Nephron (organoid): Measurements from ENCODE around the gene SURF4.

Source experiments
- H3K27ac Mint-ChIP-seq, 3 experiments: 2 replicates each; pipeline ENCODE4 v1.8.0; 2020; ENCODE audit warnings: mixed read lengths in 3 of 3, mild to moderate bottlenecking in 2 of 3, moderate library complexity in 1 of 3
- H3K27me3 Mint-ChIP-seq: 2 replicates; pipeline ENCODE4 v1.8.0; 2021; ENCODE audit warnings: low read depth, mild to moderate bottlenecking, moderate library complexity, mixed read lengths
- H3K36me3 Mint-ChIP-seq: 2 replicates; pipeline ENCODE4 v1.8.0; 2020; ENCODE audit warnings: low read depth, mixed read lengths
- H3K4me1 Mint-ChIP-seq: 2 replicates; pipeline ENCODE4 v1.8.0; 2020; ENCODE audit warnings: mixed read lengths
- H3K4me3 Mint-ChIP-seq, 3 experiments: 2 replicates each; pipeline ENCODE4 v1.8.0; 2020; ENCODE audit warnings: mild to moderate bottlenecking in 3 of 3, mixed read lengths in 3 of 3, moderate library complexity in 2 of 3
- H3K9me3 Mint-ChIP-seq: 2 replicates; pipeline ENCODE4 v1.8.0; 2020; ENCODE audit warnings: mixed read lengths
- TF ChIP-seq, protein P1 (sequence below), 3 experiments: fragments of 200-600 bp; sonication (generic); IDR thresholded peaks; one replicate each; pipeline ENCODE4 v1.5.0; 2021; ENCODE audit warnings: antibody characterized with exemption in 3 of 3; ENCODE audit not compliant: unreplicated experiment in 3 of 3

SURF4 gene

DNA sequence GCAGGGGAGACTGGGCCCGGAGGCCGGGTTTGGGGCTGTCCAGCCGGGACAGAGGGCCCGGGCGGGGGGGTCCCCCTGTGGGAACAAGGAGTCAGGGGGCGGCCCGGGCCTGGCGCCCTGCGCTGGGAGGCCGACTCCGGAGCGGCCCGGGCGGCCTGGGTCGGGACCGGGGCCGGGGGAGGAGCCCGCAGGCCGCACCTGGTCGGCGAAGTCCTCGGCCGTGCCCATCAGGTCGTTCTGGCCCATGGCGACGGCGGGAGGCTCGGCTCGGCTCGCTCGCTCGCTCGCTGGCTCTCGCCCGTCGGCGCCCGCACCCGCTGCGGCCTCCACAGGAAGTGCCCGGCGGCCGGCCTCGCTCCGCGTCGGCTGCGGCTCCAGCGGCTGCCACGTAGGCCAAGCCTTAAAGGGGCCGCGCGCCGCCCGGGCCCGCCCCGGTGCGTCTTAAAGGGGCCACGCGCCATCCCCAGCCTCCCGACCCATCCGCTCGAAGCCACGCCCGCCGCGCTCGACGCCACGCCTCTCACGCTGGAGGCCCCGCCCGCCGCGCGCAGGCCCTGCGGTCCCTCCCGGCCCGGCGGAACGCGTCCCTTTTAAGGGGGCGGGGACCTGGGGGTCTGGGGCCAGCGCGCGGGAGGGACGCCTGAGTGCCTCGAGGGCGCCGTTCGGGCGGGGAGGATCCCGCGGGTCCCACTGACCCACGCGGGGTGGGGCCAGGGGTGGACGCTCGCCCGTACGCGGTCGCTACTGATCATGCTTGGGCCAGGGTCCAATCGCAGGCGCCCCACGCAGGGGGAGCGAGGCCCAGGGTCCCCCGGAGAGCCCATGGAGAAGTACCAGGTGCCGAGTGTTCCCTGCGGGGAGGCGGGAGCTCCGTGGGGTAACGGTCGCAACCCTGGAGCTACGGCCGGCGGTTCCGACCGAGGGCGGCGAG is at the start of gene SURF4, which contains the start of gene STKLD1:
TSS of gene SURF4 (minus strand) at position 337 of the 931 bp plus-strand sequence. CDS start at position 246, 91 bp downstream.
TSS of gene STKLD1 (plus strand) at position 643 of the 931 bp plus-strand sequence. CDS start at position 751, 108 bp downstream.
- Mint-ChIP-seq H3K27ac (peak within 1 kb of the TSS; percentile 91 to 99 (median 98)), H3K9me3 (no peaks in the 10 kb centered on the region), H3K4me3 (peak within 1 kb of the TSS; percentile 98 to 100 (median 99)), H3K27me3 (no peaks in the 10 kb centered on the region), H3K4me1 (peaks cover 28% of the 10 kb centered on the region), H3K36me3 (peaks cover 11% of the 10 kb centered on the region)
- TF ChIP-seq, protein P1, sequence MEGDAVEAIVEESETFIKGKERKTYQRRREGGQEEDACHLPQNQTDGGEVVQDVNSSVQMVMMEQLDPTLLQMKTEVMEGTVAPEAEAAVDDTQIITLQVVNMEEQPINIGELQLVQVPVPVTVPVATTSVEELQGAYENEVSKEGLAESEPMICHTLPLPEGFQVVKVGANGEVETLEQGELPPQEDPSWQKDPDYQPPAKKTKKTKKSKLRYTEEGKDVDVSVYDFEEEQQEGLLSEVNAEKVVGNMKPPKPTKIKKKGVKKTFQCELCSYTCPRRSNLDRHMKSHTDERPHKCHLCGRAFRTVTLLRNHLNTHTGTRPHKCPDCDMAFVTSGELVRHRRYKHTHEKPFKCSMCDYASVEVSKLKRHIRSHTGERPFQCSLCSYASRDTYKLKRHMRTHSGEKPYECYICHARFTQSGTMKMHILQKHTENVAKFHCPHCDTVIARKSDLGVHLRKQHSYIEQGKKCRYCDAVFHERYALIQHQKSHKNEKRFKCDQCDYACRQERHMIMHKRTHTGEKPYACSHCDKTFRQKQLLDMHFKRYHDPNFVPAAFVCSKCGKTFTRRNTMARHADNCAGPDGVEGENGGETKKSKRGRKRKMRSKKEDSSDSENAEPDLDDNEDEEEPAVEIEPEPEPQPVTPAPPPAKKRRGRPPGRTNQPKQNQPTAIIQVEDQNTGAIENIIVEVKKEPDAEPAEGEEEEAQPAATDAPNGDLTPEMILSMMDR (IDR thresholded peaks at IDR 0.05; ENCODE audit: unreplicated experiment in 3 of 3): no peak

DNA sequence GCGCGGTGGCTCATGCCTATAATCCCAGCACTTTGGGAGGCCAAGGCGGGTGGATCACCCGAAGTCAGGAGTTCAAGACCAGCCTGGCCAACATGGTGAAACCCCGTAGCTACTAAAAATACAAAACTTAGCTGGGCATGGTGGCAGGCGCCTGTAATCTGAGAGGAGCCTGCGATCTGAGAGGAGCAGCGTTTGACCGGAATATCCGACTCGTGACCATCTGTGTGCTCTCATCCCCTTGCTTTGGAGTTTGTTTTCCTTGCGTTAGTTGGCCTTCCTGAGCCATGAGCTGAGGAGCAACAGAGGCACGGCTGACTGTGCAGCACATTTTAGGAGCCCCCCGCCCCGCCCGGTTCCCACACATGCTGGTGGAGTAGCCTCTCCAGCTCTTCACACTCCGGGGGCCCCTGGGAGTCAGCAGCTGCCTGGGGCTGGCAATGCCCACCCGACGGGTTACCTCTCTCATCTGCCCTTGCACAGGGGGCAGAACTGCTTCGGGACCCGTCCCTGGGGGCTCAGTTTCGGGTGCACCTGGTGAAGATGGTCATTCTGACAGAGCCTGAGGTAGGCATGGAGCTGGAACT is 49.3 kb upstream of the SURF4 start:
- H3K4me3 Mint-ChIP-seq: no peak overlapping the region
- peaks cover 5% of the 10 kb centered on the region for H3K4me1 Mint-ChIP-seq
- H3K27me3 Mint-ChIP-seq: peaks cover 21% of the 10 kb centered on the region

DNA sequence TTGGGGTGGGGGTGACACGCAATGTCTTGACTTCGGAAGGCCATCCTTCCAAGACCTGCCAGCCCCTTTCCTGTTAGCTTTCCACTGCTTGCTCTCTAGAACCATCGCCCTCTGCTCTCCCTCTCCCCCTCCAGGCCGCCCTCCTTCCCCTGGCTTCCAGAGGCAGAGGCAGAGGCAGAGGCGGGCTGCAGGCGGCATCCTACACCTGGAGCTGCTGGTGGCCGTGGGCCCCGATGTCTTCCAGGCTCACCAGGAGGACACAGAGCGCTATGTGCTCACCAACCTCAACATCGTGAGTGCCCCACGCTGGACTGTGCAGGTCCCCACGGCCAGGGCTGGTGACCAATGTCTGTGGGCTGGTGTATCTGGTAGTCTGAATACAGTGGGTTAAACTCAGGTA is 48.3 kb upstream of the SURF4 start:
- Mint-ChIP-seq H3K9me3 (no peaks in the 10 kb centered on the region), H3K27me3 (peaks cover 15% of the 10 kb centered on the region), H3K36me3 (peaks cover 4% of the 10 kb centered on the region)

More for the DNA sequence above, 49.3 kb upstream of the SURF4 start:
- Mint-ChIP-seq H3K36me3 (peaks cover 4% of the 10 kb centered on the region), H3K27ac (no peak overlapping the region), H3K9me3 (no peaks in the 10 kb centered on the region)
- TF ChIP-seq, protein P1 (IDR thresholded peaks at IDR 0.05; ENCODE audit: unreplicated experiment in 3 of 3): no peak

DNA sequence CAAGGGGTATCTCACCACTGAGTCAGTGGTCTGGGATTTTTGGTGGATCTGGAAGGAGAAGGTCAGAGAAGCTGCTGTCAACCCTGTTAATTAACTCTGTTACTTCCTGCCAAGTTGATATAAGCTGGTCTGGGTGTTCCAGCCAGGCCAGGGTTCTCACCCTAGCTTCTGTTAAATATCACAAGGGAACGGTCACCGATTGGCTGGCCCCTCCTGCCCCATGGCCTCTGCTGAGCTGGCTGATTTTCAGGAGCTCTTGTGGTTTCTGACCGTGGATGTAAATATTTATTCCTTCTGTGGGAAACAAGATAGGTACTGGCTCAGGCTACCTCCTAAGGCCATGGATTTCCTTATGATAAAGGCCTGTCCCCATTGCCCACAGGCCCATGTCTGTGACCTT is 47.4 kb upstream of the SURF4 start:
- Mint-ChIP-seq H3K4me3 (no peak overlapping the region), H3K36me3 (peaks cover 4% of the 10 kb centered on the region), H3K27ac (no peak overlapping the region), H3K4me1 (peaks cover 9% of the 10 kb centered on the region), H3K9me3 (no peaks in the 10 kb centered on the region), H3K27me3 (peaks cover 13% of the 10 kb centered on the region)
- TF ChIP-seq, protein P1 (IDR thresholded peaks at IDR 0.05; ENCODE audit: unreplicated experiment in 3 of 3): no peak

More for the DNA sequence above, 48.3 kb upstream of the SURF4 start:
- Mint-ChIP-seq H3K4me1 (peaks cover 5% of the 10 kb centered on the region), H3K4me3 (no peak overlapping the region), H3K27ac (no peak overlapping the region)
- TF ChIP-seq, protein P1 (IDR thresholded peaks at IDR 0.05; ENCODE audit: unreplicated experiment in 3 of 3): no peak

DNA sequence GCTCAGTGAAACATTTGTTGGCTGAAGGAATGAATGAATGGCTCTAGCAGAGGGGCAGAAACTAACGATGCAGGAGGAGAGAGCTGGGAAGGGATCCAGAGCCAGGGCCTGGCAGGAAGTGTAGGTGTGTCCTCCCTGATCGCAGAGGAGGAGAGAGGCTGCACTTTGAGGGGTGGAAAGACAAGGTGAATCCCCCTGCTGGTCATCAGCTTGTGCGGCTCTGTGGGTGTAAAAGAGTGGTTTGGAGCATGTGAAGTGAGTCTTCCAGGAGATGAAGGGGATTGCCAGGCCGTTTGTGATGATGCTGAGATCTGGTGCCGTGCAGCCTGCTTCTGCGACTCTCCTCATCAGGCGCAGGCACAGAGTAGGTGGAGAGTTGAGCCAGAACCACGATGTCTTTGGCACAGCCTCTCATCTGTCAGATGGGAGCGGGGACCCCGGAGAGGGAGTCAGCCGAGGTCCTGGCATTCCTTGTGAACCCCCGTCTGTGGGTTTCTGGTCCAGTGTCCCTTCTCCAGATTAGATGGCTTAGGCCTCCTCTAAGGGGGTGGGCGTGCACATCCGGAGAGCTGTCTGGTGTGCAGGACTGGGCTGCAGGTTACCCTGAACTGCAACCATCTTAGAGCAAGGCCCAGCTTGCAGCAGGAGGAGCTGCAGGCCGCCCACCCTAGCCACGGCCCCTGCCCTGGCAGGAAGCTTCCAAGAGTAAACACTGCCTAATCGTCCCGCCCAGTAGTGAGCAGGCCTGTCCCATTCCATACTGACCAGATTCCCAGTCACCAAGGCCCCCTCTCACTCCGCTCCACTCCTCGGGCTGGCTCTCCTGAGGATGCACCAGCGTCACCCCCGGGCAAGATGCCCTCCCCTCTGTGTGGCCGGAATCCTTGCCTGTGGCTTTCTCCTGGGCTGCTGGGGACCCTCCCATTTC is 46.0 kb upstream of the SURF4 start, which contains the start of gene ADAMTS13:
TSS of gene ADAMTS13 (plus strand) at position 753 of the 928 bp plus-strand sequence. CDS start at position 830, 77 bp downstream.
- peak within 1 kb of the TSS; percentile 12 to 57 (median 54) for H3K4me3 Mint-ChIP-seq
- H3K27me3 Mint-ChIP-seq: no peaks in the 10 kb centered on the region
- H3K27ac Mint-ChIP-seq: peak within 1 kb of the TSS in 2 of 3 experiments; percentile 46 to 58
- H3K9me3 Mint-ChIP-seq: no peaks in the 10 kb centered on the region
- H3K4me1 Mint-ChIP-seq: peaks cover 12% of the 10 kb centered on the region
- TF ChIP-seq, protein P1 (IDR thresholded peaks at IDR 0.05; ENCODE audit: unreplicated experiment in 3 of 3): no peak
- H3K36me3 Mint-ChIP-seq: no peaks in the 10 kb centered on the region
